ENCODE data around the gene RPGR. TPM values are rescaled to one million over a fixed set of nuclear protein-coding genes. Genes with fewer than 3 reads are reported as not detected.

Gene RPGR
- polyA plus RNA-seq, 3 donors = 4.3 to 10.9 (median 5.1) TPM

DNA sequence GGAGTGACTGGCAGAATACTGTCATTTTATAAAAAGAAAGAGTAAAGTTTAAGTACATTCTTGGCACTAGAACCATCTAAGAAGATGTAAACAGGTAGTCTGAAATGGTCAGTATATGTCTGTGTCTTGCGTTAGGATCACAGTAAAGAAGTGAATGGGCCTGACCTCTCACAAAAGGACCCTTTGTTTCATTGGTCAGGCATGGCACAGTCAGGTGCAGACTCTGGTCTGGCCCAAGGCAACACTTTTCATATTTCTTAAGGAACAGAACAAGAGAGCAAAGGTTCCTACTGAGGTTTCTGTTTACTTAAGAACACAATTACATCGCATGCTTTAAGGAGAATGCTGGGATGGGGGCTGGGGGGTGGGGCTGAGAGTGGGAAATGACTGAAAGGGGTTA lies 48.1 kb downstream of the RPGR start:
- Histone ChIP-seq H3K27me3 (ENCODE audit: control insufficient read depth in 2 of 2, insufficient read depth in 2 of 2, low read length in 2 of 2) (no peaks in the 10 kb centered on the region), H4K20me1 (ENCODE audit: insufficient read depth, low read length) (no peaks in the 10 kb centered on the region), H3K4me3 (replicated peaks in 1 of 3; ENCODE audit: low read depth in 2 of 3, low read length in 3 of 3) (no peak overlapping the region), H3K27ac (ENCODE audit: low read depth in 1 of 2, low read length in 2 of 2) (no peak overlapping the region), H3K4me2 (replicated peaks; ENCODE audit: extremely low read depth, low read length, poor library complexity, severe bottlenecking) (no peak overlapping the region), H3K4me1 (ENCODE audit: control insufficient read depth in 1 of 2, insufficient read depth in 2 of 2, low read length in 2 of 2) (peaks cover 8 to 18% of the 10 kb centered on the region in 2 donors), H3K79me2 (ENCODE audit: insufficient read depth, low read length) (no peaks in the 10 kb centered on the region), H2AFZ (ENCODE audit: insufficient read depth, low read depth, low read length, poor library complexity, severe bottlenecking) (no peak overlapping the region), H3K9me3 (replicated peaks in 1 of 2; ENCODE audit: control insufficient read depth in 1 of 2, insufficient read depth in 1 of 2, low read length in 2 of 2) (no peaks in the 10 kb centered on the region), H3K9ac (ENCODE audit: insufficient read depth, low read length, poor library complexity, severe bottlenecking) (no peak overlapping the region), H3K36me3 (replicated peaks in 1 of 2; ENCODE audit: control insufficient read depth in 1 of 2, insufficient read depth in 2 of 2, low read length in 2 of 2) (no peaks in the 10 kb centered on the region)
- no peak for TF ChIP-seq CTCF (IDR thresholded peaks at IDR 0.05)
- Mint-ChIP-seq H3K36me3 (peaks cover 5% of the 10 kb centered on the region in 2 donors), H3K4me1 (peaks cover 14% of the 10 kb centered on the region), H3K27me3 (ENCODE audit: low read depth in 3 of 3) (peaks cover 0 to 2% (median 0%) of the 10 kb centered on the region in 3 donors), H3K4me3 (no peak overlapping the region), H3K27ac (no peak overlapping the region), H3K9me3 (no peaks in the 10 kb centered on the region)
- intact Hi-C loops (cut with micrococcal nuclease) = loop anchor here in 1 of 2 donors (10.0 kb wide), 1 partner anchor 46 kb away; the partner anchor contains the start of gene RPGR
- no peak for DNase-seq
- no CpG with 5 or more reads among the region's 2 CpGs for WGBS (ENCODE audit: insufficient coverage)

DNA sequence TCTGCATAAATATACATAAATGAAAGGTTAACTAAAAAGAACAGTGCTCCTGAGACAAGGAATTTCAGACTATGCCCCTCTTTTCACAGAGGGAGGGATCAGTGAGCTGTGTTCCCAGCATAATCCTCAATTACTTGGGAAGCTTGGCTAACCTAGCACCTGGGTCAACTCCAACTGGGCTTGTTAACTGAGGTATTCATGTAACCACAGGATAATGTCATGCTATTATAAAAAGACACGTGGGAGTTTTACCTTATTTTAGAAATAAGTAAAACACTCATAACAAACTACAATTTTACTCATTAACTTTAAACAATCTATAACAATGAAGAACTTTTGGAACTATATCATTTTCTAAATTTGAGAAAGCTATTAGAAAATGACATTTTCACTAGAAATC lies 48.6 kb downstream of the RPGR start:
- no peaks in the 10 kb centered on the region for H3K9me3 ChIP-seq (replicated peaks in 1 of 2; ENCODE audit: control insufficient read depth in 1 of 2, insufficient read depth in 1 of 2, low read length in 2 of 2)
- peaks cover 0 to 2% (median 0%) of the 10 kb centered on the region in 3 donors for H3K27me3 Mint-ChIP-seq (ENCODE audit: low read depth in 3 of 3)
- no peaks in the 10 kb centered on the region for H3K9me3 Mint-ChIP-seq
- H3K9ac ChIP-seq (ENCODE audit: insufficient read depth, low read length, poor library complexity, severe bottlenecking) = no peak overlapping the region
- H3K27ac Mint-ChIP-seq = no peak overlapping the region
- H4K20me1 ChIP-seq (ENCODE audit: insufficient read depth, low read length) = no peaks in the 10 kb centered on the region
- H3K36me3 ChIP-seq (replicated peaks in 1 of 2; ENCODE audit: control insufficient read depth in 1 of 2, insufficient read depth in 2 of 2, low read length in 2 of 2) = no peaks in the 10 kb centered on the region
- intact Hi-C loops (cut with micrococcal nuclease) = loop anchor here in 1 of 2 donors (10.0 kb wide), 1 partner anchor 46 kb away; the partner anchor contains the start of gene RPGR
- TF ChIP-seq CTCF (IDR thresholded peaks at IDR 0.05) = no peak
- no peak overlapping the region for H2AFZ ChIP-seq (ENCODE audit: insufficient read depth, low read depth, low read length, poor library complexity, severe bottlenecking)
- H3K4me1 ChIP-seq (ENCODE audit: control insufficient read depth in 1 of 2, insufficient read depth in 2 of 2, low read length in 2 of 2) = peaks cover 8 to 18% of the 10 kb centered on the region in 2 donors
- DNase-seq = no peak
- no peak overlapping the region for H3K4me3 ChIP-seq (replicated peaks in 1 of 3; ENCODE audit: low read depth in 2 of 3, low read length in 3 of 3)
- peaks cover 14% of the 10 kb centered on the region for H3K4me1 Mint-ChIP-seq
- no CpG with 5 or more reads among the region's 1 CpG for WGBS (ENCODE audit: insufficient coverage)
- H3K79me2 ChIP-seq (ENCODE audit: insufficient read depth, low read length) = no peaks in the 10 kb centered on the region
- no peak overlapping the region for H3K4me3 Mint-ChIP-seq
- no peak overlapping the region for H3K27ac ChIP-seq (ENCODE audit: low read depth in 1 of 2, low read length in 2 of 2)
- H3K36me3 Mint-ChIP-seq = peaks cover 5 to 8% of the 10 kb centered on the region in 2 donors
- H3K4me2 ChIP-seq (replicated peaks; ENCODE audit: extremely low read depth, low read length, poor library complexity, severe bottlenecking) = no peak overlapping the region
- H3K27me3 ChIP-seq (ENCODE audit: control insufficient read depth in 2 of 2, insufficient read depth in 2 of 2, low read length in 2 of 2) = no peaks in the 10 kb centered on the region

Measured in CD14-positive monocyte (primary cell).